Activated naive CD4-positive, alpha-beta T cell treated with anti-CD3 and anti-CD28 coated beads for 36 hours (primary cell): ENCODE results near the gene BTN1A1. TPM values are rescaled to one million over a fixed set of nuclear protein-coding genes. Genes with fewer than 3 reads are reported as not detected.
A peak's percentile ranks its signal among the peaks of the same experiment; 100 is the strongest.
"Not testable (repeated sequence)": the region's sequence is repeated elsewhere in the genome, so short reads cannot be mapped to it uniquely, and the experiment has no call there.

Experiments used
- CTCF ChIA-PET: fragments of 350-600 bp; sonication (Branson Sonifier 250); formaldehyde crosslinking; loops from one replicate; lab custom pipeline; 2021; ENCODE audit warnings: antibody characterized with exemption; lab: Charles Lee
- DNase-seq: peaks from one replicate; pipeline ENCODE4 v3.0.0-alpha.2; 2020
- H3K27ac Mint-ChIP-seq: one replicate; pipeline ENCODE4 v1.8.0; 2021; ENCODE audit warnings: mild to moderate bottlenecking, mixed read lengths
- H3K27me3 Mint-ChIP-seq: one replicate; pipeline ENCODE4 v1.8.0; 2021; ENCODE audit warnings: low read depth, mixed read lengths
- H3K36me3 Mint-ChIP-seq: one replicate; pipeline ENCODE4 v1.8.0; 2021; ENCODE audit warnings: low read depth, mixed read lengths
- H3K4me1 Mint-ChIP-seq: one replicate; pipeline ENCODE4 v1.8.0; 2021; ENCODE audit warnings: low read depth, mixed read lengths
- H3K4me3 Mint-ChIP-seq: one replicate; pipeline ENCODE4 v1.8.0; 2021; ENCODE audit warnings: mild to moderate bottlenecking, moderate library complexity, mixed read lengths
- H3K9me3 Mint-ChIP-seq: one replicate; pipeline ENCODE4 v1.8.0; 2021; ENCODE audit warnings: mixed read lengths
- intact Hi-C: fragments of 100-400 bp; cut with micrococcal nuclease; formaldehyde crosslinking; loops from one replicate; pipeline ENCODE4 v1.15.1; 2023
- total RNA-seq, 2 experiments: library from RNA; stranded (reverse); gene quantifications; one replicate each; pipeline ENCODE4 v1.2.3, GENCODE V29; 2021

BTN1A1 gene
- total RNA-seq, 2 experiments from 2014 or later = 0.07 to 0.10 TPM

DNA sequence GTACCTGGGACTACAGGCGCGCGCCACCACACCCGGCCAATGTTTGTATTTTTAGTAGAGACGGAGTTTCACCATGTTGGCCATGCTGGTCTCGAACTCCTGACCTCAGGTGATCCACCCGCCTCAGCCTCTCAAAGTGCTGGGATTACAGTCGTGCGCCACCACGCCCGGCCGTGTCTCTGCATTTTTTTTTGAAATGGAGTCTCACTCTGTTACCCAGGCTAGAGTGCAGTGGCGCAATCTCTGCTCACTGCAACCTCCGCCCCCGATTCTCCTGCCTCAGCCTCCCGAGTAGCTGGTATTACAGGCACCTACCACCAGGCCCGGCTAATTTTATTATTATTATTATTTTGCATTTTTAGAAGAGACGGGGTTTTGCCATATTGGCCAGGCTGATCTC, 47.3 kb downstream of the BTN1A1 start:
- Mint-ChIP-seq H3K4me1 (peaks cover 27% of the 10 kb centered on the region), H3K36me3 (peaks cover 26% of the 10 kb centered on the region)
- intact Hi-C loops, H3K27me3 Mint-ChIP-seq, H3K4me3 Mint-ChIP-seq, H3K27ac Mint-ChIP-seq, H3K9me3 Mint-ChIP-seq, DNase-seq: not testable (repeated sequence)
- CTCF ChIA-PET = interaction anchor here (1.4 kb wide), 1 partner anchor 205 kb away, joined by 3 read pairs; no protein-coding TSS in a partner anchor

DNA sequence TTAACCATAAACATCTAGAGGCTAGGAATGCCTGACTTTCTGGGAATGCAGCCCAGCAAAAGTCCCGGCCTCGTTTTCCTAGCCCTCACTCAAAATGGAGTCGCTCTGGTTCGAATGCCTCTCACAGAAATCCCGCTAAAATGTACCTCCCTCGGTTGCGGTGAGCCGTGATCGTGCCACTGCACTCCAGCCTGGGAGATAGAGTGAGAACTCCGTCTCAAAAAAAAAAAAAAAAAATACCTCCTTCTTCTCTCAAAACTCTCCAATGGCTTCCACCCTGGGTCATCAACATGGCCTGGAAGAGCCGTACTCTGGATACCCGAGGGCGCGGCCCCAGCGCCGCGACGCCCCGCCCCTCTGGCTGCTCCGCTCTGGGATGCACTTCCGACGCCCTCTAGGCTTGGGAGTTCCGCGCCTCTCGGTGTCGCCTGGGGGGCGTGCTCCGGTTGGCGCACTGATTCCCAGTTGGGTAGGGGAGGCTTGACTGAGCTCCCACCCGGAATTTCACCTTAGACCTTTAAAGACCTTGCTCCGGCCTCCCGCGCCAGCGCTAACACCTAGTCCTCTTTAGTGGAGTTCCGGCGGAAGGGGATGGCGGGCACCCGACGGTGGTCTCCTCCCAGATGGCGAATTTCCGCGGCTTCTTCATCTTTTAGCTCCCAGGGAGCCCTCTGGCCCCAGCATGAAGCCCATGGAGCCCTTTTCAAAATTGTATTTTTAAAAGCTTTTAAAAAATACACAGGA, 50.3 kb downstream of the BTN1A1 start:
- peak overlapping the region; percentile 89 for H3K4me3 Mint-ChIP-seq
- intact Hi-C loops = loop anchor here (5.0 to 10.0 kb wide), 3 partner anchors 208 to 924 kb away; partner anchors contain the start of gene ZNF184
- CTCF ChIA-PET = interaction anchor here (0.6 kb wide), 1 partner anchor 30 kb away, joined by 3 read pairs; no protein-coding TSS in a partner anchor
- peak overlapping the region; percentile 83 for H3K27ac Mint-ChIP-seq
- no peaks in the 10 kb centered on the region for H3K27me3 Mint-ChIP-seq
- DNase-seq = peak; percentile 62
- no peaks in the 10 kb centered on the region for H3K9me3 Mint-ChIP-seq
- H3K36me3 Mint-ChIP-seq = peaks cover 13% of the 10 kb centered on the region
- H3K4me1 Mint-ChIP-seq = peaks cover 20% of the 10 kb centered on the region

DNA sequence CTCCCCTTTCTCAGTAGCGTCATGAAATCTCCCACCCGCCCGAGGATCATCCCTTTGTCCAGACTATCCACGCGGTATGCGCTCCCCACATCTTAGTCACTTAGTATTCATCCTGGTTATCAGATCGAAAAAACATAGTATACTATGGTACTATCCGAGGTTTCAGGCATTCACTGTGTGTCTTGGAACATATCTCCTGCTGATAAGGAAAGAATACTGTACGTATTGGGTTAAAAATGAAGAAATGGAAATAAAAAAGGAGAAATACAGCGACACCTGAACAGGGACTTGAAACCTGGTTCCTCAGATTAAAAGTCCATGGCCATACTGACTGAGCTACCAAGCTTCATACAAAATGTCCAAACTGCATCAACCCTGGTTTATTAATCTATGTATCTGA, 52.1 kb downstream of the BTN1A1 start:
- peaks cover 26% of the 10 kb centered on the region for H3K4me1 Mint-ChIP-seq
- no peak overlapping the region for H3K4me3 Mint-ChIP-seq
- H3K27me3 Mint-ChIP-seq = no peaks in the 10 kb centered on the region
- no peak for DNase-seq
- CTCF ChIA-PET = interaction anchor here (1.1 to 2.4 kb wide), 2 partner anchors 14 to 25 kb away, joined by 3 to 5 read pairs; partner anchors contain the start of gene HMGN4
- no peak overlapping the region for H3K27ac Mint-ChIP-seq
- no peaks in the 10 kb centered on the region for H3K36me3 Mint-ChIP-seq
- no peaks in the 10 kb centered on the region for H3K9me3 Mint-ChIP-seq
- intact Hi-C loops = loop anchor here (5.0 to 10.0 kb wide), 3 partner anchors 210 to 923 kb away; partner anchors contain the start of gene ZNF184

DNA sequence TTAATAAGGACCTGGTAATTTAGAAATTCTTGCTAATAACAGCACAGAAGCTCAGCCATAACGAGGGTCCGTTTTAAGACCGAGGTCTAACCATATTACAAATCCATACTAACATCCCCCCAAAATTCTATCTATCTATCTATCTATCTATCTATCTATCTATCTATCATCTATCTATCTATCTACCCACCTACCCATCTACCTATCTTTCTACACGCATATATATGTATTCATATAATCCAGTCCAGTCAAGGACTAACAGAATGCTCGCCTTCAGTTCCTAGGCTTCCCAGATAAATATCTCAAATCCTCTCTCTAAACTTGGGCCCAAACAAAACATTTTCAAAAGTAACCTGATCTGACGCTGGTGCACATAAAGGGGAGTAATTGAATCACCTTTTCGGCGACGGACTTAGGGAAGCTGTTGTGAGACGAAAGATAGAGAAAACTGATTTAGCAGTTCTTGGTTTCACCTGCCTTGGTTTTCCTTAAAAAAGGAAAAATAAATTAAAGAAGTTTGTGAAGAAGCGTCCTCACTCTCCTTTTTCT, 52.6 kb downstream of the BTN1A1 start:
- CTCF ChIA-PET = interaction anchor here (1.1 to 2.4 kb wide), 2 partner anchors 15 to 24 kb away, joined by 3 to 5 read pairs; partner anchors contain the start of gene HMGN4
- Mint-ChIP-seq H3K27ac (no peak overlapping the region), H3K4me1 (peaks cover 26% of the 10 kb centered on the region), H3K9me3 (no peaks in the 10 kb centered on the region), H3K27me3 (no peaks in the 10 kb centered on the region), H3K36me3 (no peaks in the 10 kb centered on the region), H3K4me3 (no peak overlapping the region)
- intact Hi-C loops = loop anchor here (1.0 to 10.0 kb wide), 7 partner anchors 14 to 922 kb away; partner anchors contain the start of genes HMGN4 and ZNF184
- no peak for DNase-seq

DNA sequence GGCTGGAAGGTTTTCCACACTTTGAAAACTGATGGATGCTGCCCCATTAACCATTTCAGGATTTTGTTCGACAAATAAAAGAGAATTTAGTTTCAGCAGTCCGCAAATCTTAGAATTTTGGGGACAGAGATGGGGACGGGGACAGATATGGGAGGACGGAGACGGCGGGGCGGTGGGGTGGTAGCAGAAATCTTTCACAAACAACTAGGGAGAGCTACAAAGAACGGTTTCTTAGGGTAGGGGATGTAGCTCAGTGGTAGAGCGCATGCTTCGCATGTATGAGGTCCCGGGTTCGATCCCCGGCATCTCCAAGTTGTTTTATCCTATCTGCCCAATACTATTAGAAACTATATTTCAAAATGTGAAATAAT, 53.1 kb downstream of the BTN1A1 start:
- CTCF ChIA-PET = interaction anchor here (0.7 to 2.4 kb wide), 3 partner anchors 19 to 238 kb away, joined by 3 to 11 read pairs (median 5); no protein-coding TSS in a partner anchor
- intact Hi-C loops = loop anchor here (1.0 to 10.0 kb wide), 7 partner anchors 15 to 922 kb away; partner anchors contain the start of genes HMGN4 and ZNF184
- Mint-ChIP-seq H3K4me3 (no peak overlapping the region), H3K27me3 (no peaks in the 10 kb centered on the region), H3K9me3 (no peaks in the 10 kb centered on the region), H3K27ac (no peak overlapping the region), H3K36me3 (no peaks in the 10 kb centered on the region), H3K4me1 (peaks cover 26% of the 10 kb centered on the region)
- peak; percentile 87 for DNase-seq

DNA sequence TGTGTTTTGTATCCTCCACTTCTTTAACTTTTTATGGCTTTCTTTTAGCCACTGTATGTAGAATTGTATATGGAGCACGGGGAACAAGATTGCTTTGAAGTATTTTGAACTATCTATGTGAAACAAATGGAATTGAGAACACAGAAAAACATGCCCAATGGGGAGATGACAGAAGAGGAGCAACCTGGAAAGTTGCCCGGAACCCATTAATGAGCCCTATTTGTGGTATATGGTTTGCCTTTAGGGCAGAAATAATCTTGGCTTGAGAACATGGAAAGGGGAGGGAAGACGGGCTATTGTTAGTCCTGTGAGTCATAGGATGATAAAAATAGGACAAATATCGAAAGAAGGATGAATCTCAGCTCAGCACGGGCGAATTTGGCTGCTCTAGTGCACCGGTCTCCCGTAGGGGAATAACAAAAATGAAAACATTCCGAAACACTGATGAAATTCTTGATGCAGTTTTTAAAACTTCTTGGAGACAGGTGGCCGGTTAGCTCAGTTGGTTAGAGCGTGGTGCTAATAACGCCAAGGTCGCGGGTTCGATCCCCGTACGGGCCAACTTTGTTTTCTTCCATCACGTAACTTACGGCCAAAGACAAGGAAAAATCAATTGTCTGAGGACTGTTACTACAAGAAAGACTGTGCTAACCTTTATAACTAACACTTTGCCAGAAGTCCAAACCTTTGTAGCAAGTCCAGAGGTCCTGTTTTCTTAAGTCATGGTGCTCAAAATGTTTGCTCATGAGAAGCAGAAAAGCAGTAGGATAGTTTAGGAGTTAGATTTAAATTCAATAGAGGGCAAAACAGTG, 53.7 kb downstream of the BTN1A1 start:
- Mint-ChIP-seq H3K4me1 (peaks cover 26% of the 10 kb centered on the region), H3K36me3 (no peaks in the 10 kb centered on the region), H3K4me3 (no peak overlapping the region), H3K27me3 (no peaks in the 10 kb centered on the region), H3K27ac (no peak overlapping the region), H3K9me3 (no peaks in the 10 kb centered on the region)
- CTCF ChIA-PET = interaction anchor here (0.6 to 2.4 kb wide), 4 partner anchors 18 to 238 kb away, joined by 3 to 11 read pairs (median 4); no protein-coding TSS in a partner anchor
- peak; percentile 91 for DNase-seq
- intact Hi-C loops = loop anchor here (1.0 to 10.0 kb wide), 10 partner anchors 14 to 921 kb away; partner anchors contain the start of genes ABT1, HMGN4 and ZNF184

DNA sequence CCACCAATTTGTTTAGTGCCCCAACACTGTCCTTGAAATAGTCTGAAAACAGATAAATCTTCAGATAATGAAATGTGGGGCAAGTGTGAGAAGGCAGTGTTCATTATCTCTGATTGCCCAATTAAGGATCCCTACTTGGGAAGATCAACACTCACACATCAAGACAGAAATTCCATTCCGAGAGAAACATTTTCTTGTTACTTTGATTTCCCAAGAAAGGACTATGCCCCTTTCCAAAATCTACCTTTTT, 54.3 kb downstream of the BTN1A1 start:
- Mint-ChIP-seq H3K27me3 (no peaks in the 10 kb centered on the region), H3K4me1 (peaks cover 26% of the 10 kb centered on the region), H3K9me3 (no peaks in the 10 kb centered on the region), H3K36me3 (no peaks in the 10 kb centered on the region), H3K4me3 (no peak overlapping the region), H3K27ac (no peak overlapping the region)
- DNase-seq = no peak
- intact Hi-C loops = loop anchor here (1.0 to 10.0 kb wide), 6 partner anchors 14 to 920 kb away; partner anchors contain the start of genes ABT1 and ZNF184
- CTCF ChIA-PET = interaction anchor here (0.6 to 2.4 kb wide), 3 partner anchors 18 to 28 kb away, joined by 4 to 11 read pairs (median 5); no protein-coding TSS in a partner anchor

DNA sequence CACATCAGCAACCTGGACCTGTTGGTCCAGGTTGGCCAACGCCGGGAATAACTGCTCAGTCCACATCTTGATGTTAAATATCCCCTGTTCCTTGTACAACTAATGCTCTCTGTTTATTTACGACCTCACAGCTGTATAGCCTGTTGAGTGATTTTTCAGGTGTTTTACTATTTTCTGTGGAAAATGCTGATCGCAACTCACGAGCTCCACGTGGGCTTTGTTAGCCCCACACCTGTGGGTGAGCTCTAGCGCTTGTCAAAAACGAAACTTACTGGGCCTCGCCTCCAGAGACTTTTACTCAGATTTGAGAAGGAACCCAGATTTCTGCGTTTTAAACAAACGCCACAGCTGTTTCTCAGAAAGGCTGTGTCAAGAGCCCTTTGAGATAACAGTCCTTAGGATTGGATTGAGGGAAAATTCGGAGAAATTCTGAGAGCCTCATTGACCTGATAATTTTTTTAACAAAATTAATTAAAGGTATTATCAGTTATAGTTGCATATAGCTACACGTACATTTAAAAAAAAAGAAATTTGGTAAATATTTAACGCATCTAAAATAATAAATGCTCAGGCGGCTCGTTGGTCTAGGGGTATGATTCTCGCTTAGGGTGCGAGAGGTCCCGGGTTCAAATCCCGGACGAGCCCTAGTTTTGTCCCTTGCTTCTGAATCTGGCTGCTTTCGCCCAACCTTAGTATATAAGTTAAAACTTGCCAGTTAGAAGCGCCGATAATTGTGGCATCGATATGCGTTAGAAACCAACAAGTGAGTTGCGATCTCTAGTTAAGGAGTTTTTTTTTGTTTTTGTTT, 54.8 kb downstream of the BTN1A1 start:
- Mint-ChIP-seq H3K9me3 (no peaks in the 10 kb centered on the region), H3K4me1 (peaks cover 22% of the 10 kb centered on the region), H3K4me3 (peak overlapping the region; percentile 72), H3K27me3 (no peaks in the 10 kb centered on the region), H3K27ac (peak overlapping the region; percentile 74), H3K36me3 (no peaks in the 10 kb centered on the region)
- peak; percentile 73 for DNase-seq
- CTCF ChIA-PET = interaction anchor here (2.2 kb wide), 1 partner anchor 17 kb away, joined by 11 read pairs; no protein-coding TSS in a partner anchor
- intact Hi-C loops = loop anchor here (1.0 to 10.0 kb wide), 6 partner anchors 13 to 920 kb away; partner anchors contain the start of genes ABT1 and ZNF184

DNA sequence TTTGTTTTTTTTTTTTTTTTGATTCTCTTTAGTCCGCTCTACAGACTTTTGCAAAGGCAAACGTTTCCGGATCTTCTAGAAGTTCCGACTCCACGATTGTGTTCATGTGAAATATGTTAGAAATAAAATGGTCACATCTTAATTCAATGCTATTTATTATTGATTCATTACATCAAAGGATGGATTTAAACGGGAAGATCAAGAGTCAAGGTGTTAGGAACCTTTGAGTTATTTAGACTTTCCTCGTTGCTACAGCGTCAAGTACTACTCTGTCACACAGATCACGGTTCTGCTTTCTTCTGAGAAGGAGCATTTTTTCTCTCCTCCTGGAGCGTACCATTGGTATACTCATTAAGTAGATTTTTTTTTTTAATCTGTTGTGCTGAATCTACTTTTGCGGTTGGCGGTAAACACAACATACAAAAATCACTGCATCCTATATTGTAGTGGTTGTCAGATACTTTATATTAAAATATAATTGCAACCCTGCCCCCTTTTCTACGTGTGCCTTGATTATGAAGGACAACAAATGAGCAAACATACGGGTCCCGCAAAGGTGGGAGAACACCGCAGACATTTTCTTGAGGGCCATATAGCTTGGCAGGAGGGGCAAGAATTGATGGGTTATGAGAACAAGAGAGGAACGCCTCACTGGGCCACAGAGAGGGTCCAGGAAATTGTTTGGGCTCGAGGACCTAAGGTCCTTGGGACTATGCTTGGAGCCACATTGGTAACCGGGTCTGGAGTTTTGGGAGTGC, 55.6 kb downstream of the BTN1A1 start:
- peak overlapping the region; percentile 72 for H3K4me3 Mint-ChIP-seq
- intact Hi-C loops = loop anchor here (10.0 kb wide), 1 partner anchor 919 kb away; the partner anchor contains the start of gene ZNF184

DNA sequence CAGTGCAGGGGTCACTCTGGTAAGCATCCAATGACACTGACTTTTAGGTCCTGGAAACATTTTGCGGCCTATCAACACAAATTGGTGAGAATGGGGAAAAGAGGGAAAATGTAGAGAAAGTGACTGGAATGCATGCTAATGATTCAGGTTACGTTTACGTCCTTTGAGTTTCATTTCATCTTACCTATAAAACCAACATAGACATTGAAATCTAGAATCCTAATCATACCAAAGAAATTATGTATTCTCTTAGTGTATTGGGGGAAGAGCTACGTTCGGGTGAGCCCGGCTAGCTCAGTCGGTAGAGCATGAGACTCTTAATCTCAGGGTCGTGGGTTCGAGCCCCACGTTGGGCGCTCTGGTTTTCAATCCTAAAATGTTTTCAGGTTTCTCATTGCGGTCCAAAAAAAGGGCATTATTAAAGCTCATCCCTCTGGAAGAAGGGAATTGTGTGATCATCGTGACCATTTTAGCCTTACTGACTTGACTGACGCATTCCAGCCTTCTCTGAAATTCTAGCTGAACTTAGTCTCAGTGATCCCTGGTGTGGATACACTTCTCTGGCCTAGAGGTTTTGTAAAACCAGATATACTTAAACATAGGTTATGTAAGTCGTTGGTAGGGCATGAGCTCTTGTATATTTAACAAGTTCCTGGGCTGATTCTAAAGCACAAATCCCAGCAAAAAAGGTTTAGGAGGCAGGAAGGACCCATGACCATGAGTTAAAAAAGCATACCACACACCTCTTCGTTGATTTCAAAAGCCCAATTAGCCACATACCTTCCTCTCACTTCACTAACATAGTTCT, 56.4 kb downstream of the BTN1A1 start:
- no peaks in the 10 kb centered on the region for H3K36me3 Mint-ChIP-seq
- intact Hi-C loops = loop anchor here (10.0 kb wide), 1 partner anchor 918 kb away; the partner anchor contains the start of gene ZNF184
- CTCF ChIA-PET = interaction anchor here (1.0 to 1.5 kb wide), 2 partner anchors 13 to 38 kb away, joined by 3 read pairs; no protein-coding TSS in a partner anchor

More for the DNA sequence above, 55.6 kb downstream of the BTN1A1 start:
- CTCF ChIA-PET = no interaction called here
- H3K9me3 Mint-ChIP-seq = no peaks in the 10 kb centered on the region
- no peaks in the 10 kb centered on the region for H3K36me3 Mint-ChIP-seq
- DNase-seq = no peak
- peaks cover 16% of the 10 kb centered on the region for H3K4me1 Mint-ChIP-seq
- H3K27me3 Mint-ChIP-seq = no peaks in the 10 kb centered on the region
- H3K27ac Mint-ChIP-seq = peak overlapping the region; percentile 74

More for the DNA sequence above, 56.4 kb downstream of the BTN1A1 start:
- Mint-ChIP-seq H3K9me3 (no peaks in the 10 kb centered on the region), H3K27ac (peak overlapping the region; percentile 42), H3K4me1 (peaks cover 12% of the 10 kb centered on the region), H3K27me3 (no peaks in the 10 kb centered on the region), H3K4me3 (peak overlapping the region; percentile 6)
- DNase-seq = peak; percentile 60
